Measurements from ENCODE around the gene C14orf132.

The C14orf132 gene

DNA sequence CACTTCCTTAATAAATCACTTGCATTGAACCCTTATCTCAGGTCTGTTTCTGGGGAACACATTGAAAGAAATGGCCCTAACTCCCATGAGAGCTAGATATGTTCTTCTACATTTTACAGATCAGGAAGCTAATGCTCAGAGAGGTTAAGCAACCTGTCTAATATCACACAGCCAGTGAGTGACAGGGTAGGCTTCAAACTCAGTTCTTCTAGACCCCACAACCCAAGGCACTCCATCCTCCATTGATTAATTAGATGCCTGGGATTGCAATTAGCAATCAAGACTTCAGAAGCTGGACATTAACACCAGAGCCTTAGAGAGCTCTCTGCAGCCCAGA lies 59.8 kb downstream of the C14orf132 start (continued):
- TF ChIP-seq ARNTL (CRISPR knock-in tag; IDR thresholded peaks at IDR 0.05; ENCODE audit: borderline replicate concordance, low read depth) (no peak), ISL1 (CRISPR knock-in tag; IDR thresholded peaks at IDR 0.05) (no peak)

DNA sequence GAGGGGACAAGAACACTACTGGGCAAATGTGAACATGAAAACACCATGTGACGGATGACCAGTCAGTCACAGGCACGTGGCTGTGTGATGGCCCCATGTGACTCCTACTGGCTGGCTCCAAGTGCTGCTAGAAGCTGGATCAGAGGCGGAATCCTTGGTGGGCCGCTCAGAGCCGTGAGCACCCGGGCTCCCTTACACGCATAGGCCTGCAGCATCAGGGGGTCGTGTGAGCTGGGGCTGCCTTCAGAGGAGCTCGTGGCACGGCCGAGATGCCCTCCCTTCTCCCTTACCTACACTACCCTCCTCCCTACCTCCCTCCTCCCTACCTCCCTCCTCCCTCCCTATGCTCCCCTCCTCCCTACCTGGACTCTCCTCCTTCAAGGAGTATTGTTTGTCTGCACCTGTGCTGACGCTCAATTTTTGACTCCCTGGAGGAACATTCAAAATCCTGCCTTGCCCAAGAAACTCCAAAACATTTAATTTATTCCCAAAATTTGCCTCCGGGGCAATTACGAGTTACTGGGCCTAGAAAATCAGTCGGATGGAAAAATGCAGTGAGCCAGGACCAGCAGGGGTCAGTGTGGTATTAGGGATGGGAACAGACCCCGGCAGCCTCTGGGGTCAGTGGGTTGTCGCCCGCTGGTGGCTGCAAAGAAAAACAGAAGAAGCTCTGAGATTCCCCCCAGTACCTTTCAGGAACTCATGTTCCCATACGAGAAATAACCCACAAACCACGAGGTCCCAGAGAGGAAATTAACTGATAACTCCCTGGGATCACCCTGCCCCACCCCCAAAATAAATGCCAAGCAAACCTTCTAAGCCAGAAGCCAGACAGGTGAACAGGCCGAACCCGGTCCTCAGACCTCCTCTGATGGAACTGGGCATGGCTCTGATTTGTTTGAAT lies 61.3 kb downstream of the C14orf132 start:
- TF ChIP-seq, protein P1, sequence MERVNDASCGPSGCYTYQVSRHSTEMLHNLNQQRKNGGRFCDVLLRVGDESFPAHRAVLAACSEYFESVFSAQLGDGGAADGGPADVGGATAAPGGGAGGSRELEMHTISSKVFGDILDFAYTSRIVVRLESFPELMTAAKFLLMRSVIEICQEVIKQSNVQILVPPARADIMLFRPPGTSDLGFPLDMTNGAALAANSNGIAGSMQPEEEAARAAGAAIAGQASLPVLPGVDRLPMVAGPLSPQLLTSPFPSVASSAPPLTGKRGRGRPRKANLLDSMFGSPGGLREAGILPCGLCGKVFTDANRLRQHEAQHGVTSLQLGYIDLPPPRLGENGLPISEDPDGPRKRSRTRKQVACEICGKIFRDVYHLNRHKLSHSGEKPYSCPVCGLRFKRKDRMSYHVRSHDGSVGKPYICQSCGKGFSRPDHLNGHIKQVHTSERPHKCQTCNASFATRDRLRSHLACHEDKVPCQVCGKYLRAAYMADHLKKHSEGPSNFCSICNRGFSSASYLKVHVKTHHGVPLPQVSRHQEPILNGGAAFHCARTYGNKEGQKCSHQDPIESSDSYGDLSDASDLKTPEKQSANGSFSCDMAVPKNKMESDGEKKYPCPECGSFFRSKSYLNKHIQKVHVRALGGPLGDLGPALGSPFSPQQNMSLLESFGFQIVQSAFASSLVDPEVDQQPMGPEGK (CRISPR knock-in tag; IDR thresholded peaks at IDR 0.05; ENCODE audit: borderline replicate concordance): no peak
- TF ChIP-seq ZFP3 (CRISPR knock-in tag; IDR thresholded peaks at IDR 0.05) (0 out of 2 replicates have a peak, but pooled peaks have one; percentile 30), BACH2 (CRISPR knock-in tag; IDR thresholded peaks at IDR 0.05; ENCODE audit: borderline replicate concordance) (no peak), ZNF8 (CRISPR knock-in tag; IDR thresholded peaks at IDR 0.05) (no peak), ISL1 (CRISPR knock-in tag; IDR thresholded peaks at IDR 0.05) (no peak)
- ATAC-seq: peak; percentile 76

DNA sequence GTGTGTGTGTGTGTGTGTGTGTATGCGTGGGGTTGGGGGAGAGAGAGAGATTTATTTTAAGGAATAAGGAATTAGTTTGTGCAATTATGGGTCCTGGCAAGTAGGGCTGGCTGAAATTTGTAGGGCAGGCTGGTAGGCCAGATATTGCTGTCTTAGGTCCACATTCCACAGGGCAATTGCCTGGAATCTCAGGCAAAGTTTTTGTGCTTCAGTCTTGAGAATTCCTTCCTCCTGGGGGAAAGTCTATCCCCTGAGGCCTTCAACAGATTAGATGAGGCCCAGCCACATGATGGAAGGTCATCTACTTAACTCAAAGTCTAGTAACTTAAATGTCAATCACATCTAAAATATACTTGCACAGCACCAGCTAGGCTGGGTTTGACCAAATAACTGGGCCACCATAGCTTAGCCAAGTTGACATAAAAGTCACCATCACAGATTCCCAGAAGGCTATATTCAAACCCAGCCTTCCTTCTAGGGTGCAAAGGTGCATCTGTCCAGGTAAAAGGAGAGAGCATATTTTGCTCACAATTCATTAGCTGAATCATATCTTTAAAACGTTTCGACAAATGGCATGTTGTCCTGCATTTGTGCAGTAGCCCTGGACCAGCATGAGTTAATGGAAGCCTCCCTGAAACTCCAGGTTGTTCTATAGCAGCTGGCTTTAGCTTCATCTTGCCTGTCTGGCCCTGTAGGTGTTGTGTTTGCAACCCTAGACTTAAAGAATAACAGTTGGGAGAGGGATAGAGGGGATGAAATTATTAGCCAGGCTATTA lies 63.1 kb downstream of the C14orf132 start:
- ATAC-seq: no peak

More for the DNA sequence above, 63.1 kb downstream of the C14orf132 start:
- TF ChIP-seq TOX (CRISPR knock-in tag; IDR thresholded peaks at IDR 0.05; ENCODE audit: borderline replicate concordance): no peak
- TF ChIP-seq ISL1 (CRISPR knock-in tag; IDR thresholded peaks at IDR 0.05): no peak
- TF ChIP-seq, protein P2, sequence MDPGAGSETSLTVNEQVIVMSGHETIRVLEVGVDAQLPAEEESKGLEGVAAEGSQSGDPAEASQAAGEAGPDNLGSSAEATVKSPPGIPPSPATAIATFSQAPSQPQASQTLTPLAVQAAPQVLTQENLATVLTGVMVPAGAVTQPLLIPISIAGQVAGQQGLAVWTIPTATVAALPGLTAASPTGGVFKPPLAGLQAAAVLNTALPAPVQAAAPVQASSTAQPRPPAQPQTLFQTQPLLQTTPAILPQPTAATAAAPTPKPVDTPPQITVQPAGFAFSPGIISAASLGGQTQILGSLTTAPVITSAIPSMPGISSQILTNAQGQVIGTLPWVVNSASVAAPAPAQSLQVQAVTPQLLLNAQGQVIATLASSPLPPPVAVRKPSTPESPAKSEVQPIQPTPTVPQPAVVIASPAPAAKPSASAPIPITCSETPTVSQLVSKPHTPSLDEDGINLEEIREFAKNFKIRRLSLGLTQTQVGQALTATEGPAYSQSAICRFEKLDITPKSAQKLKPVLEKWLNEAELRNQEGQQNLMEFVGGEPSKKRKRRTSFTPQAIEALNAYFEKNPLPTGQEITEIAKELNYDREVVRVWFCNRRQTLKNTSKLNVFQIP (CRISPR knock-in tag; IDR thresholded peaks at IDR 0.05; ENCODE audit: borderline replicate concordance, low read depth): no peak
- no peak for TF ChIP-seq TCF4 (CRISPR knock-in tag; IDR thresholded peaks at IDR 0.05; ENCODE audit: borderline replicate concordance)
- TF ChIP-seq GLIS3 (CRISPR knock-in tag; IDR thresholded peaks at IDR 0.05): no peak
- TF ChIP-seq, protein P3, sequence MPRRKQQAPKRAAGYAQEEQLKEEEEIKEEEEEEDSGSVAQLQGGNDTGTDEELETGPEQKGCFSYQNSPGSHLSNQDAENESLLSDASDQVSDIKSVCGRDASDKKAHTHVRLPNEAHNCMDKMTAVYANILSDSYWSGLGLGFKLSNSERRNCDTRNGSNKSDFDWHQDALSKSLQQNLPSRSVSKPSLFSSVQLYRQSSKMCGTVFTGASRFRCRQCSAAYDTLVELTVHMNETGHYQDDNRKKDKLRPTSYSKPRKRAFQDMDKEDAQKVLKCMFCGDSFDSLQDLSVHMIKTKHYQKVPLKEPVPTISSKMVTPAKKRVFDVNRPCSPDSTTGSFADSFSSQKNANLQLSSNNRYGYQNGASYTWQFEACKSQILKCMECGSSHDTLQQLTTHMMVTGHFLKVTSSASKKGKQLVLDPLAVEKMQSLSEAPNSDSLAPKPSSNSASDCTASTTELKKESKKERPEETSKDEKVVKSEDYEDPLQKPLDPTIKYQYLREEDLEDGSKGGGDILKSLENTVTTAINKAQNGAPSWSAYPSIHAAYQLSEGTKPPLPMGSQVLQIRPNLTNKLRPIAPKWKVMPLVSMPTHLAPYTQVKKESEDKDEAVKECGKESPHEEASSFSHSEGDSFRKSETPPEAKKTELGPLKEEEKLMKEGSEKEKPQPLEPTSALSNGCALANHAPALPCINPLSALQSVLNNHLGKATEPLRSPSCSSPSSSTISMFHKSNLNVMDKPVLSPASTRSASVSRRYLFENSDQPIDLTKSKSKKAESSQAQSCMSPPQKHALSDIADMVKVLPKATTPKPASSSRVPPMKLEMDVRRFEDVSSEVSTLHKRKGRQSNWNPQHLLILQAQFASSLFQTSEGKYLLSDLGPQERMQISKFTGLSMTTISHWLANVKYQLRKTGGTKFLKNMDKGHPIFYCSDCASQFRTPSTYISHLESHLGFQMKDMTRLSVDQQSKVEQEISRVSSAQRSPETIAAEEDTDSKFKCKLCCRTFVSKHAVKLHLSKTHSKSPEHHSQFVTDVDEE (CRISPR knock-in tag; IDR thresholded peaks at IDR 0.05): no peak
- TF ChIP-seq, protein P1 (CRISPR knock-in tag; IDR thresholded peaks at IDR 0.05; ENCODE audit: borderline replicate concordance): no peak
- no peak for TF ChIP-seq ZC3H10 (CRISPR knock-in tag; IDR thresholded peaks at IDR 0.05)
- TF ChIP-seq, protein P4, sequence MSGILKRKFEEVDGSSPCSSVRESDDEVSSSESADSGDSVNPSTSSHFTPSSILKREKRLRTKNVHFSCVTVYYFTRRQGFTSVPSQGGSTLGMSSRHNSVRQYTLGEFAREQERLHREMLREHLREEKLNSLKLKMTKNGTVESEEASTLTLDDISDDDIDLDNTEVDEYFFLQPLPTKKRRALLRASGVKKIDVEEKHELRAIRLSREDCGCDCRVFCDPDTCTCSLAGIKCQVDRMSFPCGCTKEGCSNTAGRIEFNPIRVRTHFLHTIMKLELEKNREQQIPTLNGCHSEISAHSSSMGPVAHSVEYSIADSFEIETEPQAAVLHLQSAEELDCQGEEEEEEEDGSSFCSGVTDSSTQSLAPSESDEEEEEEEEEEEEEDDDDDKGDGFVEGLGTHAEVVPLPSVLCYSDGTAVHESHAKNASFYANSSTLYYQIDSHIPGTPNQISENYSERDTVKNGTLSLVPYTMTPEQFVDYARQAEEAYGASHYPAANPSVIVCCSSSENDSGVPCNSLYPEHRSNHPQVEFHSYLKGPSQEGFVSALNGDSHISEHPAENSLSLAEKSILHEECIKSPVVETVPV (CRISPR knock-in tag; IDR thresholded peaks at IDR 0.05): no peak
- no peak for TF ChIP-seq ZNF70 (CRISPR knock-in tag; IDR thresholded peaks at IDR 0.05)
- no peak for TF ChIP-seq ZNF565 (CRISPR knock-in tag; conservative IDR thresholded peaks at IDR 0.05; ENCODE audit: low read depth)
- no peak for TF ChIP-seq OSR1 (CRISPR knock-in tag; IDR thresholded peaks at IDR 0.05)
- no peak for TF ChIP-seq ZFP30 (CRISPR knock-in tag; IDR thresholded peaks at IDR 0.05)
- TF ChIP-seq ARNTL (CRISPR knock-in tag; IDR thresholded peaks at IDR 0.05; ENCODE audit: borderline replicate concordance, low read depth): no peak
- TF ChIP-seq SNAI2 (CRISPR knock-in tag; IDR thresholded peaks at IDR 0.05): no peak
- TF ChIP-seq BACH2 (CRISPR knock-in tag; IDR thresholded peaks at IDR 0.05; ENCODE audit: borderline replicate concordance): no peak
- TF ChIP-seq CSDC2 (CRISPR knock-in tag; IDR thresholded peaks at IDR 0.05): no peak

All from SK-N-SH treated with all-trans-retinoic acid at 6 μM for 48 hours (cell line).